CD4-positive, alpha-beta T cell treated with Interleukin-2 at 100 ng/mL for 4 hours (primary cell): ENCODE measurements around the gene RASGEF1B.
"Not testable (repeated sequence)": the region's sequence is repeated elsewhere in the genome, so short reads cannot be mapped to it uniquely, and the experiment has no call there.

Source experiments
- DNase-seq: peaks from one replicate; pipeline ENCODE4 v3.0.0-alpha.2; 2020; ENCODE audit warnings: low spot score

Gene RASGEF1B

DNA sequence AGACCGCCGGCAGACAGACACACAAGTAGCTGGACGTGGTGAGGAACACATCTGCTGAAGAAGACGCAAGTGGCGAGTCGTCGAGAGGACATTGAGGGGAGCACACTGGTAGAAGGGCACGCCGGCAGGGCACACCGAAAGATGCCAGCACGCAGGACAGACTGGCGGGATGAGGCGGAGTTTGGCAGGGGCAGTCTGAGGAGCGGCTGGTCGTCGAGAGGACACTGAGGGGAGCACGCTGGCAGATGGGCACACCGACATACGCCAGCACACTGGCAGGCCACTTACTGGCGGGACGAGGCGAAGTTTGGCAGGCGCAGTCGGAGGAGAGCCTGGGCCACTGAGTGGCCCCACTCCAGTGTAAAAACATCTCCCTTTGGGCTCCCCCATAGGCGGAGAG is 42.1 kb downstream of the RASGEF1B start:
- DNase-seq: no peak

DNA sequence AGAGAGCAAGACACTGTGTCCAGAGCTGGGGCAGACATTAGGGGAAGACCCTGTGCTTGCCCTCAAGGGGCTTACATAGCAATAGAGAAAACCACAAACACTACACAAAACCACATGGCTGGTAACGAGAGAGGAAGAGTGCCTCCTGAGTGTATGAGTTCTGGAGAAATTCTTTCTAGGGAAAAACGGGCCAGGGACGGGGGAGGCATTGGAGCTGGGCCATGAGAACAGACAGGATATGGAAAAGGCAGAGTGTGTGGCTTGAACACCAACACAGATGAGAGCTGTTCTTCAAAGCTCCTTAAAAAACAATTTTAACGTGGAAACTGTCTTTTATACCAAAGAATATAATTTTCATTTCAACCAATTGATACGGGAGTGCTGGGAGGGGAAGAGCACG is 42.7 kb downstream of the RASGEF1B start:
- no peak for DNase-seq

DNA sequence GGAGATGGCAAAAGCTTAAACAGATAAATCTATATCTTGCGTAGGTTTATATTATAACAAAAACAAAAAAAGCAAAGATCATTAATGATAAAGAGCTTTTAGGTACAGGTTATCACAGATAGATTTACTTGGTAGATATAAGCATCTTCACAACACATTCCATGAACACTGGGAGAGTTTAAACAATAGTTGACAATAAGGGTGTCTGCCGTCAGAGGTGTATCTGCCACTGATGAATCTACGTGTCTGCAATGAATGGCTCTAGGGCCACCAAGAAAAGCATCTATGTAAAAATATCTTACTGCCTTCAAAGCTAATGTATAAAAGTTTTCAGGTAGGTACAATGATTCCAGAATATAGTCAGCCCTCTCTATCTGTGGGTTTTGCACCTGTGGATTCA is 43.7 kb downstream of the RASGEF1B start:
- DNase-seq: no peak

DNA sequence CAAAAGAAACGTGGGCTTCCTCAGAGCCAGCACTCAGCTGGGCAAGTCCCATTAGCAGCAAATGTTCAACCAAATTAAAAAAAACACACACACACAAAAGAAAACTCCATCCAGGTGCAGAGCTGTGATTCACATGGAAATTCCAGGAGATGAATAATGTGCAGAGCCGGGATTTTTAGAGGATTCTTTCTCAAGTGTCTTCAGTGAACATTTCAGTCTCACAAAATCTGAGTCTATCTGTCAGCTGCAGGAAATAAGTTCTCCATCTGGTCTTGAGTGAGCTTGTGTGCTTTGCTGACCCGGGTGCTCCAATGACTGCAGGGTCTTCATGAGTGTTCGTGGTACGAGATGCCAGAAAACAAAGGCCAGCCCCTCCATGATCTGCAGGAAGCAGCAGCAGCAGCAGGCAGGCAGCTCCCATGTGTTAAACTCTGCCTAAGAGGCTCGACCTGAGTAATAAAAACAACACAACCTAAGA is 44.3 kb downstream of the RASGEF1B start:
- DNase-seq: no peak

DNA sequence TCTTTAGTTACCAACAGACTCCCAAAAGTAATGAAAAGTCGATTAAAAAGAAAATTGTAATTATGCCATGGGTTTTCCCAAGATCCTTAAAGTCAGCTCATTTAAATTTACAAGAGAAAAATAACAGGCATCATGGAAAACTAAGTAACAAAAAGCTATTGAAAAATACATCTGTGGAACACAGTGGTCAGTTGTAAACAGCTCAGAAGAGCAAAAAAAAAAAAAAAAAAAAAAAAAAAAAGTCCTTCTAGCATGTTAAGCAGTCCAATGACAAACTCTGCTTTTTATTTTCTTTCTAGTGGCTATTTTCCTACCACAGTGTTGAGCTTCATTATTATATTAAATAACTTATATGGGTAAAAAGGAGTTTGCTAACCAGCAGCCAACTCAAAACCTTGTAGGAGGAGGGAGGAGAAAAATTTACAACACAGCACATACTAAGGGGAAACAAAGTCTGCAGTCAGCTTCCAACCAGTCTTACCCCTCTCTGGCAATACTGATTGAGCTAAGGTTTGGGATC is 44.9 kb downstream of the RASGEF1B start:
- no peak for DNase-seq

DNA sequence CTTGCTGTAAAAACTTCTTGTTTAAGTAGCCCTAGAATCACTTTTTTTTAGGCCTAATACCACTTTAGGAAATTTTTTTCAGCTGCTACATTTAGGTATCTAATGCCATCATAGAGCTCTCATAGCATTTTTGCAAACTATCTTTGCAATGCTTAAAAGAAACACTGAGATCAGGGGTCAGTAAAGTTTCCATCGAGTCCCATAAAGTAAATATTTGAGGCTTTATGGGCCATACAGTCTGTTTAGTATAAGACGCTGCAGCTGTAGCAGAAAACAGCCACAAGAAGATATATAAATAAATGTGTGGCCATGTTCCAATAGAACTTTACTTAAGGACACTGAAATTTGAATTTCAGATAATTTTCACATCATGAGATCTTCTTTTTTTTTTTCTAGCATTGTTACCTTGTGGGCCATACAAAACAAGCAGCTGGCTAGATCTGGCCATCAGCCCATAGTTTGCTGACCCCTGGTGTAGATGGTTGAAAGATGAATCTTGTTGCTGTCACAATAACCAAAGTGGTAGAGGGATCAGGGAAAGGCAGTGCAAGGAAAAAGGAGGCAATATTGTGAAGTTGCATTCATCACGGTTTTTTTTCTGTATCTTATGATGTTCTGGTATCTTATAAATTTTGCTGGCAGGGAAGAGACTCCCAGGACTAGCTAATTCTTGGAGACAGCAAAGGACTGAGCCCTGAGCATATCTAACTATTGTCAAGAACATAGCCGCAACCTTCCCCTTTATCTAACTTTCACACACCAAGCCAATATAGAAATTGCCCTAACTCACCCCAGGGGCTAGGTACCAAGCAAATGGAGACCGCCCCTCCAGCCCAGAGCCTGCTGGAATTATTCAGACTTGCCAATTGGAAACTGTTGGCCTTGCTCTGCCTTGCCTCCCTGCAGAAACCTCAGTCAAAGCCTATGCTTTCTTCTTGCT is 46.6 kb downstream of the RASGEF1B start:
- DNase-seq: no peak

DNA sequence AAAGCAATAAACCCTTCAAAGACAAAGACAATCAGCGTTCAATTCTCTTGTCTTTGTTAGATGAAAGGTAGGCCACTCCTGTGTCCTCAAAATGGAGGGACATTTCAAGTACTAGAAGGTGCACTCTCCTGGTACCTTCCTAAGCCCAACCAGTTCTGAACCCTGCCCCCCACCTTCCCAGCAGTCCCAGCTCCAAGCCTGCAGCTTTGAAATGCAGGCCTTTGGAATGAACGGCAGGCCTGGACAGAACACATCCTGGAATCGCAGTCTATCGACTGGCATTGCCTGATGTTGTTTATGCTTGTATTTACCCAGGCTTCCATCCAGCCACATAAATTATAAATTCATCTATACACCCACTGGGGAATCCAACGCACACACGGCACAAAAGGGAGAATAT is 47.4 kb downstream of the RASGEF1B start:
- peak; percentile 1 for DNase-seq

DNA sequence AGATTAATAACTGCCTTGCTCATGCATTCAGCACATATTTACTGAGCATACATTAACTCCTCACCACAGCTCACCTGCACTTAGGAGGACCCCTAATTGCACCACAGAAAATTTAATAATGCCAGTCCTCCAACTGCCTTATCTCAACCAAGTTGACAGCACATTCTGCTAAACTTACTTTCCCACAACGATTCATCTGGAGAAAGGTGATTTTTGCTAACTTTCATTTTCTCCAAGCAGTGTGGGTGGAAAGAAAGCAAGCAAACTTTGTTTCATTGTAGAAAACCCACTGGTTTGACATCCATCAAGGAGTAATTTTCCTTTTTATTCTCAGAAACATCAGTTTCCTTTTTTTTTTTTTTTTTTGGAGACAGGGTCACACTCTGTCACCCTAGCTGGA is 49.1 kb downstream of the RASGEF1B start:
- no peak for DNase-seq

DNA sequence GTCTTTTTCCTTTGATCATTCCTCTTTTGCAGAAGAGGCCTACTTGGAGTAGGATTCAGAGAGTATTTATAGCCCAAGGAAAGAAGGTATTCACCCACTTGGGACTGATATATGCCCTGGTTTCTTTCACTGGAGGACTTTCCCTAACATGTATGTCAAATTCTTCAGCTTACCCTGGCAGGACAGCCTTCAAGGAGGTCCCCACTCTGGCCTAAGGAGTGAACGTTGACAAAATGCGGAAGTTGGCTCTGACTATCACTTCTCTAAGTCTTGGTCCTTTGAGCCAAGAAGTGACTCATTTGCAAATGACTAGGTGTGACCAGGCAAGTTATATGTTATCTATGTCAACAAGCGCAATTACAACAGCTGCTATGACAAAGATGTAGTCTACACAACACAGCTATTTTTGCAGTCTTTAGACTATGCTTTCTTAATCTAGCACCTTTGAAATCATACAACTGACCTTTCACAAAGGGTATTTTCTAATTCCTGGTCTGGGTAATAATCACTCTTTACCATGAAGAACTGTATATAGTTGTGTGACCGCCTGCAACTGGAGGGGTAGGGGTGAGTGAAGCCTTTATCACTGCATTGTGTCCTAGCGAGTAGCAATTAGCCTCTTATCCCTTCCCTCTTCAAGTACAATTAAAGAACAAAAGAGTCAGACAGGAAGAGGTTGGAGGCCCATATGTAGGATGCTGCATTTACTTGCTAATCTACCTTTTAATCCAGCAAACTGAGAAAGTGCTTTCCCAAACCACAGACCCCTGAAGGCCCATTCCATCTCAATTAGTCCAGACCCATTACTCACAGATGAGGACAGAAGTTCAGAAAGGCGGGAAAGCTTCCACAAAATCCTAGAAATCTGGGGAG is 50.1 kb downstream of the RASGEF1B start:
- DNase-seq: peak; percentile 14

DNA sequence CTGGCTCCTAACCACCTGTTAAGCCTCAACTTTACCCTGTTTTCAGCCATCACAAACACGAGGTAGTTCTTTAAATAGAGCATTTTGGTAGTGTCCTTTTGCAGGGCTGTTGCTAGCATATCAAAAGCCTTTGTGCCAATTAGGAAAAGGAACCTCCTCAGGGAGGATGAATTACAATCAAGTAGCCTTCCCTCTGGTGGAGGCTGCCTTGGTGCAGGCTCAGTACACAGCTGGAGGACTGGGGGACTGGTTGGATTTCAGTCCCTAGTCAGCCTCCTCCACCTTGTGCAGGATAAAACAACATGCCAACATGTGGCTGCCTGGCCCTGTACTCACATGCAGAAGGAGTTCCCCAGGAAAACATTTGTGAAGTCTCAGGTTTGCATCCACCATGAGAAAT is 53.1 kb downstream of the RASGEF1B start:
- DNase-seq: no peak

DNA sequence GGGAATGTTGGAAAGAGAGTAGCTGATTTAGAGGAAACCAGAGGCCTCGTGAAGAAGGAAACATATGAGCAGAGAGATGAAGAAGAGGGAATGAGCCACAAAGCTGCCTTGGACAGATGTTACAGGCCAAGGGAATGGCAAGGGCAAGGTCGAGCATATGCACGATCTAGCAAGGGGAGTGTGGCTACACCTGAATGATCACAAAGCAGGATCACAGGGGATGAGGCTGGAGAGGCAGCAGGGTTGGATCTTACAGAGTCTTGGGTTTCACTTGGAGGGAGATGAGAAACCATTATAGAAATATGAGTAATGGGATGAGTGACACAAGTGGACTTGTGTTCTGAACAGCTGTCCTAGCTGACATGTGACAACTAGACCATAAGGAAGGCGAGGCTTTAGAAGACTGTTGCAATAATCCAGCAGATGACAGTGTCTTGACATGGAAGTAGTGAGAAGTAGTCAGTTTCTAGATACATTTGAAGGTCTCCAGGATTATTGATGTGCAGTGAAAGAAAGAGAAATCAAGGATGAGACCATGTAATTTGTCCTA is 58.7 kb downstream of the RASGEF1B start:
- DNase-seq: no peak

DNA sequence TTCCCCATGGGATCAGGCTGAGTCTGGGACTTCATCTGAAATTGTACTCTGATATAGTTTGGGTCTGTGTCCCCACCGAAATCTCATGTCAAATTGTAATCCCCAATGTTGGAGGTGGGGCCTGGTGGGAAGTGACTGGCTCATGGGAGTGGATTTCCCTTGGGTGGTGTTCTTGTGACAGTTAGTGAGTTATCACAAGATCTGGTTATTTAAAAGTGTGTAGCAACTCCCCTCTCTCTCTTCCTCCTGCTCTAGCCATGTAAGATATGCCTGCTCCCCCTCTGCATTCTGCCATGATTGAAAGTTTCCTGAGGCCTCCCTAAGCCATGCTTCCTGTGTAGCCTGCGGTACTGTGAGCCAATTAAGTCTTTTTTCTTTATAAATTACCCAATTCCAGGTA is 61.0 kb downstream of the RASGEF1B start:
- DNase-seq: no peak

DNA sequence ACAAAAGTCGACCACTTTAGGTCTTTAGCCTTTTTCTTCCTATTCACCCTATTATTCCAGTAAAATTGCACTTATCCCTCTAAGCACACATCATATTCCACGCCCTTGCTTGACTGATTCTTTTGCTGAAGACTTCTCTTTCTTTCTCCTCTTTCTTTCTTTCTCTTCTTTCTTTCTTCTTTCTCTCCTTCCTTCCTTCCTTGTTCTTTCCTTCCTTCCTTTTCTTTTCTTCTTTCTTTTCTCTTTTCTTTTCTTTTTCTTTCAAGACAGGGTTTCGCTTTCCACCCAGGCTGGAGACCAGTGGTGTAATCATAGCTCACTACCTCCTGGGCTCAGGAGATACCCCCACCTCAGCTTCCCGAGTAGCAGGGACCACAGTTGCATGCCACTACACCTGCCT is 61.9 kb downstream of the RASGEF1B start:
- DNase-seq: no peak

DNA sequence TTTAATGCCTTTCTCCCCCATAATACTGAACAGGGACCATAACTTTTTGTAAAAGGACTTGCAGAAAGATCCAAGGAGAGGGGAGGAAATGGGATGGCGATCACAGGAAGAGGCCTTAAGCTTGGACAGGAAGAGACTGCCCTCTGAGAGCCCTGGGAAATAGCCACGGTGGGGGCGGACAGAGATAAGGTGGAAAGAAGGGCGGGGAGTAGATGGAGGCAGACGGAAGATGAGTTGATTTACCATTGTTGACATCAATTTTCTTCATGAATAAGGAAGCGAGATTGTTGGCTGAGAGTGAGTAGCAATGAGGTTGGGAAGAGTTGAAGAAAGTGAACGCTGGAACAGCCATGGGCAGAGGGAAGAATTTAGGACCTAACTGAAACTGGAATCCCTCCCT is 63.4 kb downstream of the RASGEF1B start:
- no peak for DNase-seq

DNA sequence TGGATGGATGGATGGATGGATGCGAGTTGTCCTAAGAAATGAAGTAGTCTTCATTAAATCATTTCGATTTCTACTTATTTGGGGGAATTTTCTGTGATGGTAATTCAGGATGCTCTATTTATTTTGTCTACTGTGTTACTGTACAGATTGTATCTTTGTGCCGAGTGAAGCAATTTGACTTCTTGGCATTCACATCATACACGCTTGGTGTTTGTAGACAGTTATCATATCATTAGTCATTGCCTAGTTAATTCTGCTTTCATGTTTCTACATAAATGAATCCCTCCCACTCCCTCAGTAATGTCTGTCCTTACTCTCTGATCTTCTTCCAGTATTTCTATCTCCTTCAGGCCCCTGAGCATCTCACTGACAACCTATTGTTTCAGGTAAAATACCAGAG is 64.0 kb downstream of the RASGEF1B start:
- no peak for DNase-seq

DNA sequence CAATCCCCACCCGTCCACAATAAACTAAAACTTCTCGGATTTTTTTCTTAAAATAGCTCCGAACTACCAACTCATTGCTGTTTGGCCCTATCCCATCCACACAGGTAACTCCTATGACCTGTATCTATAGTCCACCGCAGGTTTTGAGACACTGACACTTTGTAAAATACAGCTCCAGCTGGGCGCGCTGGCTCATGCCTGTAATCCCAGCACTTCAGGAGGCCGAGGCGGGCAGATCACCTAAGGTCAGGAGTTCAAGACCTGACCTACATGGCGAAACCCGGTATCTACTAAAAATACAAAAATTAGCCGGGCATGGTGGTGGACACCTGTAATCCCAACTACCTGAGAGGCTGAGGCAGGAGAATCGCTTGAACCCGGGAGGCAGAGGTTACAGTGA is 65.2 kb downstream of the RASGEF1B start:
- not testable (repeated sequence) for DNase-seq

DNA sequence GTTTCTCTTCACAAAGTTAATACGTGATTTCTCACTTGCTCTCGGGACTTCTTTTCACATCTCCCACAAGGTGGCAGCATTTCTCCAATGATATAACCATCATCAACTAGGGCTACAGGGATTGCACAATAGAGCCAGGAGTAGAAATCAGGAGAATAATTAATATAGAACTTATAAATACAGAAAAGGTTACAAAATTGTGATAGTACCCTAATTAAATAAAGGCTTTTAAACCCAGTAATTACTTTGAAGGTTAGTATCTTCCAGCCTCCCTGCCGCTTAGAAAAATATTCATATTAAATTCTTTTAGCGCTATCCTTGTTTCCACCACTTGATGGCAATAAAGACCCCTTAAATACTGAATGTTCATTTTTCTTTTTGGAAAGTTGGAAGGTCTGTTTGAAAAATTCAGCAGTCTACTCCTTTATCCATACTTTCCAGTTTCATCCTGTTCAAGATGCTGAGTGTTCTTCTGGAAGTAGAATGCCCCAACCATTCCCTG is 65.8 kb downstream of the RASGEF1B start:
- peak; percentile 70 for DNase-seq

DNA sequence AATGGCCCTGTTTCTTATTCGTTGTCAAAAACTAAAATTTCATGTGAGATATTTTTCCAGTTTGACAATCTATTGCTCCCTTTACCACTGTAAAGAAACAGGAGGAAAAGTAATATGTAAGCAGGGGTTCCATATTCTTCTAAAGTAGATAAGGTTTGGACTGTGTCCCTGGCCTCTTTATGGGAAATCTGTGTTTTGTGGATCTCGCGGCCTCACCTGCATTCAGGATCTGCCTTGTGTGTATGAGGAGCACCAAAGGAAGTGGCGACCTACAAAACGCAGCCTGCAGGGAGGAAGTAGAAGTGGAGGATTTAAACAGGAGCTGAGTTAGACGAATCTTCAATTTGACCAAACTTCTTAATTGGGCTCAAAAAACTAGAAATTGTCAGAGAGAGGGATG is 67.0 kb downstream of the RASGEF1B start:
- no peak for DNase-seq

DNA sequence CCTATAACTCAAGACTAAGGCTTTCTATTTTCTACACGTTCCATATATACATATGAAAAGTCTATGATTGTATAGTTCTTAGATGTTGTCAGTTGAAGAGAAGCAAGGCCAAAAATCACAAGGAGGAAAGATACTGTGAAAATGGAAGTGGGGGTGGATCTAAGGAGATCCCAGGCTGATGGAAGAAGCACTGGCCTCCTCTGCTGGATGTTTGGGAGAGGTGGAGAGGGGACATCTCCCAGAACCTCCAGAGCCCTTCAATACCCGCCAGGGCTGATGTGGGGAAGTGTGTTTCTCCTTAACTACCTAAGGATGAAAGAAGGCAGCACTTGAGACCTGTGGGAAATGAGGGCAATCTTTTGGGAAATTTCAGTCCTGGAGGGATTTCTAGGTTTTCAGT is 67.4 kb downstream of the RASGEF1B start:
- DNase-seq: no peak

DNA sequence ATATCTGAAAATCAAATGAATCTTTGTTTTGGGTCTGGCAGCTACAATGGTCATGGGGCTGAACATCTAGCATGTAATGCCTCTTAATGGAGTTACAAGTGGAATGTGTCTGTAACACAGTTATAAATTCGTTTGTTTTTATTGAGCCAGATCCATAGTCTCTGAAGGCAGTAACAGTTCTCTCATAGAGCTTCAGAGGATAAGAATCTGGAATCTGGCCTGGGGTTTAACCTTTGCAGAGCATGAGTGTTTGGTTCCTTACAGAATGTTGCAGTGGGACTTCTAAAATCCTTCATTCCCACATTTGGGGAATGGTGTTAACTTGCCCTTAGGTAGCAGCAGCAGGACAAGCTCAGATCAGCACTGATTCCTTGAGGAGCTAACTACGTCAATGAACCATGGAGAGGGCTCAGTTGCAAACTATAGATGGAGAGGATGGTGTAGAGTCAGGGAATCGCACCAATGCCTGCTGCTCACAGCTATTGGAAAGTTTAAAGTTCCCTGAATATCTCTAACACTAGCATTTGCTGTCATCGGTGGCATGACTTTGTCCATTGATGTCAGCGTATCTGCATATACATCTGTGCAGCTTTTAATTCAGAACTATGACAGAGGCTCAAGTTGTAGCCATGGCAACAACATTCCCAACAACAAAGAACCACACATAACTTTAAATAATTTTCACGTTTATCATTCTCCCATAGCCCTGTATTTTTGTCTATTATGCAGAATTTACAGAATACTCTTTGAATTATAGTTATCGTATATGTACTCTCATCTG is 72.2 kb downstream of the RASGEF1B start:
- no peak for DNase-seq

DNA sequence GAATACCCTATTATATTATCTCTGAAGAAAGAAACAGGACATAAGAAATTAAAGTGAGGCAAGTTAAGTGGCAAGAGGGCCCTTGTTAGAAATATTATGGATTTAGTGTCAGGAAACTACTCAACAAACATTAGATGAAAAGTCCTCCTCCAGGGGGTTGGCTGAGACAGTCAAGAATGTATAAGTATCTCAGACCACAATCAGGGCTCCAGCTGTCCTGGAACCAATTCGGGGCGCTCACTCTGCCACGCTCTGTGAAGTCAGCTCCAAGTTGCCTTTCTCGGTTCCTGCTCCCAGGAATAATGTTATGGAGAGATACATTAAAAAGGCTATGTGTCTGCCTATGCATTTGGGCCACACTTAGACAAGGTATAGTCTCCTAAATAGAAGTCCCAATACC is 73.3 kb downstream of the RASGEF1B start:
- no peak for DNase-seq
